K562 (cell line): Measurements from ENCODE around the gene C19orf47. TPM values are rescaled to one million over a fixed set of nuclear protein-coding genes. Genes with fewer than 3 reads are reported as not detected.

Experiments
- ARID1B ChIP-seq: fragments of 450-650 bp; IDR thresholded peaks from 2 replicates; pipeline ENCODE4 v1.6.1; 2016; ENCODE audit warnings: antibody characterized with exemption, mild to moderate bottlenecking, inconsistent platforms
- BRD9 ChIP-seq: fragments of 450-650 bp; IDR thresholded peaks from 2 replicates; pipeline ENCODE4 v1.6.1; 2018; ENCODE audit warnings: low read depth; ENCODE audit not compliant: partially characterized antibody
- CCAR2 ChIP-seq: fragments of 200-400 bp; formaldehyde crosslinking; IDR thresholded peaks from 2 replicates; pipeline ENCODE4 v1.6.1; 2017; ENCODE audit warnings: mild to moderate bottlenecking, low read depth, low read length
- CREM ChIP-seq: IDR thresholded peaks from 2 replicates; pipeline ENCODE4 v1.6.1; 2014; ENCODE audit warnings: antibody characterized with exemption, low read depth
- E2F8 ChIP-seq: fragments of 450-650 bp; IDR thresholded peaks from 2 replicates; pipeline ENCODE4 v1.7.1; 2018; ENCODE audit warnings: mild to moderate bottlenecking, low read depth; ENCODE audit not compliant: partially characterized antibody
- ID3 ChIP-seq, 2 experiments: fragments of 250-450 bp in 1 of 2; fragments of 450-650 bp in 1 of 2; sonication (Bioruptor Pico) in 1 of 2; IDR thresholded peaks; 2 replicates each; pipeline versions ENCODE4 v1.6.1 to v1.8.0; 2016 to 2021; ENCODE audit warnings: mild to moderate bottlenecking in 2 of 2, moderate library complexity in 2 of 2, missing compliant biosample characterization in 1 of 2, missing genetic modification characterization in 1 of 2
- JUND ChIP-seq, 2 experiments: IDR thresholded peaks; 2 replicates in 1 of 2; 3 replicates in 1 of 2; pipeline ENCODE4 v1.6.1; 2011; ENCODE audit warnings: borderline replicate concordance in 2 of 2, low read depth in 2 of 2, low read length in 2 of 2, improper control_type of control experiment in 1 of 2, missing biosample characterization in 1 of 2, missing genetic modification characterization in 1 of 2, missing genetic modification reagents in 1 of 2
- KLF10 ChIP-seq: fragments of 250-450 bp; sonication (Bioruptor Pico); IDR thresholded peaks from 2 replicates; pipeline ENCODE4 v1.6.1; 2021; ENCODE audit warnings: matching md5 sums
- LARP7 ChIP-seq: fragments of 450-650 bp; IDR thresholded peaks from 2 replicates; pipeline ENCODE4 v1.6.1; 2016
- PBX2 ChIP-seq, 2 experiments: IDR thresholded peaks in 1 of 2; conservative IDR thresholded peaks in 1 of 2; 2 replicates each; pipeline ENCODE4 v1.6.1; 2016; ENCODE audit warnings: low read depth in 2 of 2, mild to moderate bottlenecking in 1 of 2, missing compliant biosample characterization in 1 of 2, missing genetic modification characterization in 1 of 2, moderate library complexity in 1 of 2
- SMARCE1 ChIP-seq: fragments of 450-650 bp; IDR thresholded peaks from 2 replicates; pipeline ENCODE4 v1.7.1; 2016; ENCODE audit warnings: mild to moderate bottlenecking
- TAF1 ChIP-seq: IDR thresholded peaks from 2 replicates; pipeline ENCODE4 v1.6.1; 2011; ENCODE audit warnings: mild to moderate bottlenecking, low read length, moderate library complexity; ENCODE audit not compliant: insufficient read depth, control insufficient read depth, severe bottlenecking; ENCODE audit errors: extremely low read depth
- ZNF24 ChIP-seq: fragments of 450-650 bp; IDR thresholded peaks from 2 replicates; pipeline ENCODE4 v1.6.1; 2016
- ZNF584 ChIP-seq: fragments of 200-800 bp; sonication (Bioruptor generic); IDR thresholded peaks from 2 replicates; pipeline ENCODE4 v1.6.1; 2016; ENCODE audit warnings: low read depth, mild to moderate bottlenecking, missing genetic modification characterization, missing compliant biosample characterization
- polyA plus RNA-seq, 8 experiments: library from polyadenylated mRNA; depleted of rRNA in 4 of 8; stranded (reverse) in 5 of 8; unstranded in 3 of 8; fragments of >200 nt; fragmentation: Nextera tagmentation in 2 of 8; fragmentation: Illumina TruSeq in 1 of 8; extraction: Ambion mirVana in 2 of 8; extraction: Trizol in 1 of 8; gene quantifications; 2 replicates each; pipeline versions ENCODE4 v1.2.1 to v1.2.3, GENCODE V29; 2011 to 2014; ENCODE audit warnings: inconsistent platforms in 1 of 8, missing spikeins in 1 of 8
- total RNA-seq, 7 experiments: library from RNA; depleted of rRNA in 6 of 7; stranded (reverse); fragments of >200 nt in 6 of 7; fragmentation: Illumina TruSeq in 2 of 7; extraction: Trizol in 2 of 7; gene quantifications; 2 replicates each; pipeline versions ENCODE4 v1.2.1 to v1.2.3, GENCODE V29; 2011 to 2021; ENCODE audit warnings: low replicate concordance in 1 of 7
- TF ChIP-seq, protein P1 (sequence below): fragments of 450-650 bp; IDR thresholded peaks from 2 replicates; pipeline ENCODE4 v1.7.0; 2016; ENCODE audit warnings: borderline replicate concordance
- TF ChIP-seq, protein P2 (sequence below): fragments of 450-650 bp; IDR thresholded peaks from 2 replicates; pipeline ENCODE4 v1.6.1; 2016; ENCODE audit warnings: borderline replicate concordance

Gene C19orf47
- total and polyA plus RNA-seq, 9 of the 15 experiments (the other 6 are each of a cell fraction or from before 2014, with no cell fraction given): 0.08 to 26.1 (median 14.7) TPM

DNA sequence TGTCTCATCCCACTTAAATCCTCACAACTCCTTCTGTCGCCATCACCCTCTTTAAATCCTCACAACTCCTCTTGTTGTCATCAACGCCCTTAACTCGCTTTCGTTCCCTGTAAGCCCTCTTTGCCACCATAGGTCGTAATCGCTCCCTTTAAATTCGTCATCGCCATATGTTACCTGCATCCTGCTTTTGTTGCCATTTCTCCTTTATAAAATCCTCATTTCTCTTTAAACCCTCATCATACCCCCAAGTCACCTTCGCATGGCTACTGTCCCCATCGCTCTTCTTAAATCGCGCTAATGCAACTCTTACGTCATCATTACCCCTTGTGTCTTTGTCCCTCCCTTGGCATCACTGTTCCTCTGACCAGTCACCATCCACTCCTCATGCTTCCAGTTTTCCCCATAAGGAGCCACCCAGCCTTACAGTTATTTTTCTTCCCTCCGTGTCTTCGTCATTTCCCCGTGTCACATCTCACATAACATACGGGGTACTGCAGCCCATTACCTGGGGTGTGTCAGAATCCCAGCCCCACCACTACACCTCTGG, 837 bp upstream of the C19orf47 start (continued):
- TF ChIP-seq PBX2 (CRISPR knock-in tag; IDR thresholded peaks at IDR 0.05; ENCODE audit: low read depth) (no peak), PBX2 (tag; conservative IDR thresholded peaks at IDR 0.05; ENCODE audit: low read depth) (0 out of 2 replicates have a peak, but pooled peaks have one; percentile 30), SMARCE1 (peak; percentile 65), E2F8 (peak; percentile 53), ZNF24 (no peak), CREM (peak; percentile 78), KLF10 (CRISPR knock-in tag) (no peak), LARP7 (peak; percentile 64; the same call in 1 of the 2 replicates), TAF1 (no peak), JUND (IDR thresholded peaks at IDR 0.05; ENCODE audit: borderline replicate concordance, low read depth, low read length) (peak; percentile 65; the same call in 1 of the 2 replicates), JUND (tag; IDR thresholded peaks at IDR 0.05; ENCODE audit: borderline replicate concordance, low read depth, low read length) (peak; percentile 77; the same call in 1 of the 3 replicates), ZNF584 (CRISPR knock-in tag) (0 out of 2 replicates have a peak, but pooled peaks have one; percentile 11), BRD9 (peak; percentile 78), ID3 (CRISPR knock-in tag; IDR thresholded peaks at IDR 0.05) (no peak), ID3 (tag; IDR thresholded peaks at IDR 0.05) (0 out of 2 replicates have a peak, but pooled peaks have one; percentile 35), CCAR2 (no peak), ARID1B (peak; percentile 30; the same call in 1 of the 2 replicates)
- TF ChIP-seq, protein P1, sequence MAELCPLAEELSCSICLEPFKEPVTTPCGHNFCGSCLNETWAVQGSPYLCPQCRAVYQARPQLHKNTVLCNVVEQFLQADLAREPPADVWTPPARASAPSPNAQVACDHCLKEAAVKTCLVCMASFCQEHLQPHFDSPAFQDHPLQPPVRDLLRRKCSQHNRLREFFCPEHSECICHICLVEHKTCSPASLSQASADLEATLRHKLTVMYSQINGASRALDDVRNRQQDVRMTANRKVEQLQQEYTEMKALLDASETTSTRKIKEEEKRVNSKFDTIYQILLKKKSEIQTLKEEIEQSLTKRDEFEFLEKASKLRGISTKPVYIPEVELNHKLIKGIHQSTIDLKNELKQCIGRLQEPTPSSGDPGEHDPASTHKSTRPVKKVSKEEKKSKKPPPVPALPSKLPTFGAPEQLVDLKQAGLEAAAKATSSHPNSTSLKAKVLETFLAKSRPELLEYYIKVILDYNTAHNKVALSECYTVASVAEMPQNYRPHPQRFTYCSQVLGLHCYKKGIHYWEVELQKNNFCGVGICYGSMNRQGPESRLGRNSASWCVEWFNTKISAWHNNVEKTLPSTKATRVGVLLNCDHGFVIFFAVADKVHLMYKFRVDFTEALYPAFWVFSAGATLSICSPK: 0 out of 2 replicates have a peak, but pooled peaks have one; percentile 63
- TF ChIP-seq, protein P2, sequence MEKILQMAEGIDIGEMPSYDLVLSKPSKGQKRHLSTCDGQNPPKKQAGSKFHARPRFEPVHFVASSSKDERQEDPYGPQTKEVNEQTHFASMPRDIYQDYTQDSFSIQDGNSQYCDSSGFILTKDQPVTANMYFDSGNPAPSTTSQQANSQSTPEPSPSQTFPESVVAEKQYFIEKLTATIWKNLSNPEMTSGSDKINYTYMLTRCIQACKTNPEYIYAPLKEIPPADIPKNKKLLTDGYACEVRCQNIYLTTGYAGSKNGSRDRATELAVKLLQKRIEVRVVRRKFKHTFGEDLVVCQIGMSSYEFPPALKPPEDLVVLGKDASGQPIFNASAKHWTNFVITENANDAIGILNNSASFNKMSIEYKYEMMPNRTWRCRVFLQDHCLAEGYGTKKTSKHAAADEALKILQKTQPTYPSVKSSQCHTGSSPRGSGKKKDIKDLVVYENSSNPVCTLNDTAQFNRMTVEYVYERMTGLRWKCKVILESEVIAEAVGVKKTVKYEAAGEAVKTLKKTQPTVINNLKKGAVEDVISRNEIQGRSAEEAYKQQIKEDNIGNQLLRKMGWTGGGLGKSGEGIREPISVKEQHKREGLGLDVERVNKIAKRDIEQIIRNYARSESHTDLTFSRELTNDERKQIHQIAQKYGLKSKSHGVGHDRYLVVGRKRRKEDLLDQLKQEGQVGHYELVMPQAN: peak; percentile 87
